ENCODE results near the gene RAB11FIP4.

Gene RAB11FIP4

GRCh38 chr17:31575043-31575442 is 183.6 kb downstream of the RAB11FIP4 start:
- Histone ChIP-seq H3K27me3 (ENCODE audit: insufficient read depth, poor library complexity, severe bottlenecking) (no peaks in the 10 kb centered on the region), H3K4me3 (replicated peaks; ENCODE audit: insufficient read depth, low read length) (no peak overlapping the region), H3K27ac (replicated peaks) (no peak overlapping the region)
- no peak for DNase-seq (ENCODE audit: low read depth in 1 of 2, low spot score in 1 of 2)
- TF ChIP-seq GABPA (IDR thresholded peaks at IDR 0.05; ENCODE audit: low read depth) (no peak), SPI1 (IDR thresholded peaks at IDR 0.05; ENCODE audit: borderline replicate concordance, low read depth) (no peak), POLR2AphosphoS5 (IDR thresholded peaks at IDR 0.05; ENCODE audit: low read depth) (no peak)
- TF ChIP-seq, protein P1, sequence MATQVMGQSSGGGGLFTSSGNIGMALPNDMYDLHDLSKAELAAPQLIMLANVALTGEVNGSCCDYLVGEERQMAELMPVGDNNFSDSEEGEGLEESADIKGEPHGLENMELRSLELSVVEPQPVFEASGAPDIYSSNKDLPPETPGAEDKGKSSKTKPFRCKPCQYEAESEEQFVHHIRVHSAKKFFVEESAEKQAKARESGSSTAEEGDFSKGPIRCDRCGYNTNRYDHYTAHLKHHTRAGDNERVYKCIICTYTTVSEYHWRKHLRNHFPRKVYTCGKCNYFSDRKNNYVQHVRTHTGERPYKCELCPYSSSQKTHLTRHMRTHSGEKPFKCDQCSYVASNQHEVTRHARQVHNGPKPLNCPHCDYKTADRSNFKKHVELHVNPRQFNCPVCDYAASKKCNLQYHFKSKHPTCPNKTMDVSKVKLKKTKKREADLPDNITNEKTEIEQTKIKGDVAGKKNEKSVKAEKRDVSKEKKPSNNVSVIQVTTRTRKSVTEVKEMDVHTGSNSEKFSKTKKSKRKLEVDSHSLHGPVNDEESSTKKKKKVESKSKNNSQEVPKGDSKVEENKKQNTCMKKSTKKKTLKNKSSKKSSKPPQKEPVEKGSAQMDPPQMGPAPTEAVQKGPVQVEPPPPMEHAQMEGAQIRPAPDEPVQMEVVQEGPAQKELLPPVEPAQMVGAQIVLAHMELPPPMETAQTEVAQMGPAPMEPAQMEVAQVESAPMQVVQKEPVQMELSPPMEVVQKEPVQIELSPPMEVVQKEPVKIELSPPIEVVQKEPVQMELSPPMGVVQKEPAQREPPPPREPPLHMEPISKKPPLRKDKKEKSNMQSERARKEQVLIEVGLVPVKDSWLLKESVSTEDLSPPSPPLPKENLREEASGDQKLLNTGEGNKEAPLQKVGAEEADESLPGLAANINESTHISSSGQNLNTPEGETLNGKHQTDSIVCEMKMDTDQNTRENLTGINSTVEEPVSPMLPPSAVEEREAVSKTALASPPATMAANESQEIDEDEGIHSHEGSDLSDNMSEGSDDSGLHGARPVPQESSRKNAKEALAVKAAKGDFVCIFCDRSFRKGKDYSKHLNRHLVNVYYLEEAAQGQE (IDR thresholded peaks at IDR 0.05; ENCODE audit: insufficient replicate concordance, low read depth), result no peak
- TF ChIP-seq, protein P2, sequence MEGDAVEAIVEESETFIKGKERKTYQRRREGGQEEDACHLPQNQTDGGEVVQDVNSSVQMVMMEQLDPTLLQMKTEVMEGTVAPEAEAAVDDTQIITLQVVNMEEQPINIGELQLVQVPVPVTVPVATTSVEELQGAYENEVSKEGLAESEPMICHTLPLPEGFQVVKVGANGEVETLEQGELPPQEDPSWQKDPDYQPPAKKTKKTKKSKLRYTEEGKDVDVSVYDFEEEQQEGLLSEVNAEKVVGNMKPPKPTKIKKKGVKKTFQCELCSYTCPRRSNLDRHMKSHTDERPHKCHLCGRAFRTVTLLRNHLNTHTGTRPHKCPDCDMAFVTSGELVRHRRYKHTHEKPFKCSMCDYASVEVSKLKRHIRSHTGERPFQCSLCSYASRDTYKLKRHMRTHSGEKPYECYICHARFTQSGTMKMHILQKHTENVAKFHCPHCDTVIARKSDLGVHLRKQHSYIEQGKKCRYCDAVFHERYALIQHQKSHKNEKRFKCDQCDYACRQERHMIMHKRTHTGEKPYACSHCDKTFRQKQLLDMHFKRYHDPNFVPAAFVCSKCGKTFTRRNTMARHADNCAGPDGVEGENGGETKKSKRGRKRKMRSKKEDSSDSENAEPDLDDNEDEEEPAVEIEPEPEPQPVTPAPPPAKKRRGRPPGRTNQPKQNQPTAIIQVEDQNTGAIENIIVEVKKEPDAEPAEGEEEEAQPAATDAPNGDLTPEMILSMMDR (IDR thresholded peaks at IDR 0.05; ENCODE audit: insufficient read depth, low read length), result no peak

DNA sequence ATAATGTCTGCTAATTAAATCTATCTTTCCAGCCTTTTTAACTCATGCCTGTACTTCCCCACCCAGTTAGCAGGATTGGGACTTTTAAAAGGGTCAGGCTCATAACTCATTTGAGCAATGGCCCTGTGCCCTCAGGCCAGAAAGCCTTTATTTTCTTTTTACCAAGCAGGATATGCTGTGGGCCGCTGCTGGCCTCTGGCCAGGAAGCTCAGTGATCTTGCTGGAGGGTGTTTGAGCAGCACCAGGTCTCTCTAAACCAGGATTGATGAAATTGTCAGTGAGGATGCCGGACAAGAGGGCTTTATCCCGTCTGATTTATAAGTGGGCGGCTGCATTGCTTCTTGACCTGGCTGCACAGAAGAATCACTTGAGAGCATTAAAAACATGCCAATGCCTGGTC is 187.8 kb downstream of the RAB11FIP4 start:
- H3K27me3 ChIP-seq (ENCODE audit: insufficient read depth, poor library complexity, severe bottlenecking), result no peaks in the 10 kb centered on the region
- no peak for DNase-seq (ENCODE audit: low read depth in 1 of 2, low spot score in 1 of 2)
- no peak overlapping the region for H3K4me3 ChIP-seq (replicated peaks; ENCODE audit: insufficient read depth, low read length)
- TF ChIP-seq SPI1 (IDR thresholded peaks at IDR 0.05; ENCODE audit: borderline replicate concordance, low read depth) (no peak), GABPA (IDR thresholded peaks at IDR 0.05; ENCODE audit: low read depth) (no peak), POLR2AphosphoS5 (IDR thresholded peaks at IDR 0.05; ENCODE audit: low read depth) (no peak)
- TF ChIP-seq, protein P2 (IDR thresholded peaks at IDR 0.05; ENCODE audit: insufficient read depth, low read length), result no peak
- TF ChIP-seq, protein P1 (IDR thresholded peaks at IDR 0.05; ENCODE audit: insufficient replicate concordance, low read depth), result no peak
- no peak overlapping the region; the same call in 1 of the 2 replicates for H3K27ac ChIP-seq (replicated peaks)

- H3K4me3 ChIP-seq (replicated peaks; ENCODE audit: insufficient read depth, low read length), result no peak overlapping the region
- TF ChIP-seq POLR2AphosphoS5 (IDR thresholded peaks at IDR 0.05; ENCODE audit: low read depth) (no peak), GABPA (IDR thresholded peaks at IDR 0.05; ENCODE audit: low read depth) (no peak), SPI1 (IDR thresholded peaks at IDR 0.05; ENCODE audit: borderline replicate concordance, low read depth) (no peak)
- TF ChIP-seq, protein P2 (IDR thresholded peaks at IDR 0.05; ENCODE audit: insufficient read depth, low read length), result no peak
- TF ChIP-seq, protein P1 (IDR thresholded peaks at IDR 0.05; ENCODE audit: insufficient replicate concordance, low read depth), result no peak
- peak overlapping the region; percentile 70 for H3K27ac ChIP-seq (replicated peaks)
- peak in 1 of 2 experiments; percentile 58 for DNase-seq (ENCODE audit: low read depth in 1 of 2, low spot score in 1 of 2)
- no peaks in the 10 kb centered on the region for H3K27me3 ChIP-seq (ENCODE audit: insufficient read depth, poor library complexity, severe bottlenecking)
These were observed 188.8 kb downstream of the RAB11FIP4 start for GRCh38 chr17:31580316-31580705.
